ENCODE data around the gene NCAM1.

NCAM1 gene

DNA sequence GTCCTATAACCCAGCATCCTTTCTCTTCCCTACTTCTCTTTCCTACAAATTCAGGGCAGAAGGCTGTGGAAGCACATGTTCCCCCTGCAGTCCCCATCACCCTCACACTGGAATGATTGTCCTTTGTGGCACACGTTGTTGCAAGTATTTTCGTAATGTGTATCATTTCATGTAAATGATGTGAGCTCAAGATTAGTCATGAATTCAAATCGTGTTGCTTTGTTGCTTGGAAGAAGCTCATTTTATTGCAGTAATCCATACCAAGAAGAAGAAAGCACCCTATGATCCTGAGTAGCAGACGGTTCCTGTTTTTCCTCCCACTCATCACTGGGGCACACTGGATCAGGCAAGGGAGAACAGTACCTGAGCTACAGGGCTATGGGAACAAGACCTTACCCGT is 173.4 kb downstream of the NCAM1 start:
- peak; percentile 41 to 63 (median 55) for DNase-seq

DNA sequence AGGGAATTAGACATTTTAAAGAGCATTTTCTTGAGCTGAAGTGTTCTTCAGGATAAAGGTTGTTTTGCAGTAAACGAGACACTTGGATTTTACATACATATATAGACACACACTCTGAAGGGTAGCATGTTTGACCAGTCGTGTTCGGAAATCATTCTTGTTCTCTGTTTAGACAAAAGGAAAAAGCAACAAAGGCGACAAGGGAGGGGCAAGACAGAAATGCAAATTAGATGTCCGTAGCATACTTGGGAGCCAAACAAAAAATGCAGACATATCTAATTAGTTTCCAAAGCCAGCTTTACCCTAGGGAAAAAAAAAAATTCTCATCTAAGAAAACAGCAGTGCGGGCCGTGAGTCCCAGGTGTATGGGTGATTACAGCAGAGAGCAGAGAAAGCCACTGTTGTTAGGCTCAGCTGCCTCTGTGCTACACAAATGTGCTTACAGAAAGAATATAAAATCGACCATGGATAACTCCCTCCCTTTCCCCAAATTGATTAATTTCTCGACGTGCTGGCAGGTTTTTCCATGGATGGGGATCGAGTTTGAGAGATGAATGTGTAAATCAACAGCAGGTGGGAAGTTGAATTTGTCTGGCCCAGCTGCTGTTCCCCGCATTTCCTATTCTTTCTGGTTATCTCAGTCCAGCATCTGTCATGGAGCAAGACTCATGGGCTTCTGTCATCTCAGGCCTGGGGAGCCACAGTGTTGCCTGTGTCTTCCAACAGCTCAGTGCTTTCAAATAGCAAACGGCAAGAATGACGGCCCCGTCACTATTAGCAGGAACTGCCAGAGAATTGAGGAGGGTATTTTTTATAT is 176.7 kb downstream of the NCAM1 start:
- DNase-seq = no peak

- DNase-seq = no peak
Observed at GRCh38 chr11:113138731-113139130, 177.5 kb downstream of the NCAM1 start.

DNA sequence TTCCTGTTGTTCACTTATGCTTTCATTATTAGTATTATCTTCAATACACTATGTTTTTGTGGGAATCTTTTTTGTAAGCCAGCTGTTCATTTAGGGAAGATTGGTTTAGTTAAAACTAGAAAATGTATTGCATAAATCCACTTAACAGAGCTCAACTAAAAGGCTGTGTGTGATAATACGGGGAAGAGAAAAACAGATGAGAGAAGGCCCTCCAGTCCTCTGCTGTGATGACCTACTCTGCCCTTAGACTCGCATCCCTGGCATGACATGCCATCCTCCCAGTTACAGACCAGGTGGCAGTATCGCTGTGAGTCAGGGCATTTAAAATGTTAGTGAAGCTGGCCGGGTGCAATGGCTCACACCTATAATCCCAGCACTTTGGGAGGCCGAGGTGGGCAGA is 179.8 kb downstream of the NCAM1 start:
- DNase-seq = no peak

DNA sequence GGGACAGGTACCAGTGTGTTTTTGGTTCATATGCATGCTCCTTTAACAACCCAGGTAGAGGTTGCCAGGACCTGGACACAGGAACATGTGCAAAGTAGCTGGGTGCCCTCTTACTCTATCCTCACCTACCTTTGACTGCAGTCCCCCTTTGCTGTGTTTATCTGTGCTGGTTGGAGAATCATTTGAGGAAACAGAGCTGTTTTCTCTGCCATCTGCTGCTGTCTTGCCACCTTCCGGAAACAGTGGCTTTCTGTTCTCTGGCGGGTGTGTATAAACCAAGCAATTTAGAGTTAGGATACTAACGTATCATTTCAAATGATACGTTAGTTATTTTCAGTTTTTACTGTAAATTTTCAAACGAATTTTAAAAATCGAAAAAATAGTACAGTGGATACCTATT is 181.3 kb downstream of the NCAM1 start:
- no peak for DNase-seq

DNA sequence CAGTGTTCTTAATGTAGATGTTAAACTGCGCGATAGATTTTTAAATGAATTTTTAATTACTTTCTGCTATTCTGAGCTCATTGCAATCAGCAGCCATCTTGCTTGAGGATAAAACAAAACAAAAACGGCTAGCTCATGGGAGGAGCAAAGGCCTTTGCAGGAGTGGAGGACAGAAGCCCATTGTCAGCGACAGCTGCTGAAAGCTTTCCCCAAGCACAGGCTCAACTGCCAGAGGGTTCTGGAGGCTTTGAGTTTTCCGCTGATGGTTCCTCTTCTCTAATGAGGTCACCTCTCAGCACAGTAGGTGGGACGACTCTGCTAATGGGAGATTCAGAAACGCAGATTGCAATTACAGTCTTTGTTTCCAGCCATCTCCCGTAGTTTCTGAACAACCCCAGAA is 186.0 kb downstream of the NCAM1 start:
- no peak for DNase-seq

GRCh38 chr11:113148076-113148475 is 186.9 kb downstream of the NCAM1 start:
- no peak for DNase-seq

DNA sequence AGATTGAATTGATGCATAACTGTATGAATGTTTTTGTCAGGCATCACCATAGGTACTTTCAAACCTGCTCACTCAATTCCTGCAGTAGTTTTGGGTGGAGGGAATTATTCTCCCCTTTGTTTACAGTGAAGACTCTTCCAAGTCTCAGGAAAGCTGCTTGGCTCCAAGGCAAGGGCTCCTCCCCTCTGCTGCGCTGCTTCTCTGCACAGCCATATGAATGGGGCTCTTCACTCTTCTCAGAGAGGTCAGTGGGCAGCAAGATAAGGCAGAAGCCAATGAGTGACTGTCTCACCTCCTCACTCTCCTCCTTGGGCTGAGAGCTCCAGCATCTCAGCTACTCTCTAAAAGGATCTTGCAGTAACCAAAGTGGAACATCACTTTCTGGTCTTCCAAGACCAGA is 187.4 kb downstream of the NCAM1 start:
- no peak for DNase-seq

DNA sequence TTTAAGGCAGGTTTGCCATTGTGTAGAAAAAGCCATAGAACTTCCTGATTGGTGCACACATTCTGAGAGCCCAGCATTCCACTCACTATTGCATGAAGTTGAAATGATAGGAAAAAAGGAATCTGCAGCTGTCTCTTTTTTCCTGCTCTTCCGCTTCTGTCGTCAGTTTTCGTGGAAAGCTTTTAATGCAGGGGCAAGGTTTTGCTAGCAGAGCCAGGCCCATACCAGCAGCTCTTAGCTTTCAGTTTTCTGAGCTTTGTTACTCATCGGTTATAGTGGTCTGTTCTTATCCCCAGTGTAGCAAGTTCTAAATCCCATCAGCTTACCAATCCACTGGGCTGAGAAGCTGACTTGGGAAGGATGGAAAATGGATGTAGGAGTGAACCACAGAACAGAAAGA is 190.3 kb downstream of the NCAM1 start:
- DNase-seq = no peak

DNA sequence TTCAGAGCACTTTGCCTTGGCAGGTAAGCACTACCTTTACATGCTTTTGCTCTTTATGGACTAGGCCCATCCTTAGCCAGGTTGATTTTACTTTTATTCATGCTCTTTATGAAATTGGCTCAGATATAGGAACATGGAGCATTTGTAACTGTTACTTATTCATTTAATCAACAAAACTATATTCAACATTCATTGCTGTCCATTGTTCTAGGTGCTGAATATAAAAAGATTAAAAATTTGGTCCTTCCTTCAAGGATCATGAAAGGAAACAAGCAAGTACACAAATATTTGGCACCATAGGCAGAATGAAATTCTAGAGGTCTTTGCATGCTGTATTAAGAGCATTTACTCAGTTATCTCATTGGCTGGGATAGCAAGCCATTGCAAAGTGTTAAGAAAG is 191.3 kb downstream of the NCAM1 start:
- DNase-seq = no peak

DNA sequence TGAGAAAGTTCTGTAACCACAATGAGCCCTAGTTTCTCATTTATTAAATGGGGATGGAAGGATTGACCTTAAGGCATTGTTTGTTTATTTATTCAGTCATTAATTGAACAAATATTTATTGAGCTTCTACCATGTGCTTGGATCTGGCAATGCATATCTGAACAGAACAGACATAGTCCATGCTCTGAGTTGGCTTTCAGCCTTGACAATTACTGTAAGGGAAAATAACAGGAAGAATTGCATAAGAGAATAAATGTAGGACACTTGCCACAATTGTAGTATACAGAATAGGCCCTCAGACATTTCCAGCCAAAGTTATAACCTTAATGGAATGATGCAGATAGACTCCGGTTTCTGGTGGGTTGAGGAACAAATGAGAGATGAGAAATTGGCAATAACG is 192.6 kb downstream of the NCAM1 start:
- DNase-seq = no peak

DNA sequence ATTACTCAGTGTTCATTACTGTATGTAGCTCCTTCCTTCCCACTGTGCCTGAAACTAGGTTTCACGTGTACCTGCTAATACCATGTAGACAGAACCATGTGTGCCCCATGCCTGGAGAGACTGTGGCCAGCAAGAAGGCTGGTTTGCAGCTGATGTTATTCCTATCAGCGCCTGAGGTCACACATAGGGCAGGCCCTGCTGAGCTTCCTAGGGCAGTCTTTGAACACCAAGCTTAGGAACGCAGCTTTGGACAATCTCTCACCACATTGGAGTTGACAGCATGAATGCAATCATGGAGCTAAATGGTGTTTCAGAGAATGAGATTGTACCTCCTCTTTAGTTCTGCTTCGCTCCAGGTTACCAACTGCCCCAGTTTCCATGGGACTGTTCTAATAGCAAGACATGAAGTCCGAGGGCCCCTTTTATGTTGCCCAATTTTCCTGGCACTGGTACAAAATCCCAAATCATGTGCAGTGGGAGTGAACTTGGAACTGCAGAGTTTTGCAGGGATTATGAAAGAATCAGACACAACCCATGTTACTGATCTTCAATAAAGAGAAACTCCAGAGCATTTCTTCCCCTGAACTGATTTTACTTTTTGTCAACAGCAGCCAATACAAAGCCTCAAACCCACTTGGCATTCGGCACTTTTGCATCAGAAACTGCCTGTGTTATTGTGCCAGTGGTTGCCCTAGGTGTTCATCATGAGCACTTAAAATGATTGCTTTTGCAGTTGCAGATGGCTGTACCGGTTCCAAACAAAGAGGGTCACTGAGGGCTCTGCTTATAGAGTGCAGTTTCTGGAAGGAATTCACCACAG is 199.0 kb downstream of the NCAM1 start:
- no peak for DNase-seq

DNA sequence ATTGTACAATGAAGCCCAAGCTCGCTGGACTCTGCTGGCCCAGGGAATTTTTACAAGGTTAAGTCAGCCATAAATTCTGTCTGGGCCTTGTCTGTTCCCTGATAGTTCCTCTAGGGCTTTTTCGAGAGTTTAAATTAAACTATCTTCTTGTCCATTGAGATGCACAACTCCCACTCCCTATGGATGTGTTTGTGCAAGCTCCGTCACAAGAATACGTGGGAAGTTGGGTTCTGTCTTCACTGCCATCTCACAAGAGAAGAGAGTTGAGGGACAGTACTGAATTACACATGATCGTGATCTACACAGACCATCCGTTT is 199.5 kb downstream of the NCAM1 start:
- DNase-seq = no peak

- no peak for DNase-seq
Observed at GRCh38 chr11:113161711-113162591, 200.7 kb downstream of the NCAM1 start.

DNA sequence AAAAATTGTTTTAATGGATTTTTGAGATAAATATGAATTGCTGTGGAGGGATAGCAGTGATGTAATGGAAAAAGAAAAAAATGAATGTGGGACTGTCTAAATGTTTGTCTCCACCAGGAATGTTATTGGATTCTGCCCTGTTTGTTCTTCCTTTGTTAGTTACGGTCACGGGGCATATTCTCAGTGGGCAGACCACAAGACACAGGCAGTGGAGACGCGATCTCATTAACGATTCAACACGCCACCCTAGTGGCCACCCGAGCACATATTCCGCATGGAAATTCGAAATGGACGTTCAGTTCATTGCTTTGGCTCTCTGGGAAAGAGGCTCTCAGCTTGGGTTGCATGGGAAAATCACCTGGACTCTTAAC is 201.4 kb downstream of the NCAM1 start:
- DNase-seq = no peak

- no peak for DNase-seq
Observed at GRCh38 chr11:113163291-113164030, 202.2 kb downstream of the NCAM1 start.

- DNase-seq = no peak
Observed at GRCh38 chr11:113166280-113166679, 205.1 kb downstream of the NCAM1 start.

GRCh38 chr11:113167599-113167998 is 206.4 kb downstream of the NCAM1 start:
- no peak for DNase-seq

- DNase-seq = peak in 2 of 3 donors; percentile 37 to 40
Observed at GRCh38 chr11:113168354-113169342, 207.4 kb downstream of the NCAM1 start.

DNA sequence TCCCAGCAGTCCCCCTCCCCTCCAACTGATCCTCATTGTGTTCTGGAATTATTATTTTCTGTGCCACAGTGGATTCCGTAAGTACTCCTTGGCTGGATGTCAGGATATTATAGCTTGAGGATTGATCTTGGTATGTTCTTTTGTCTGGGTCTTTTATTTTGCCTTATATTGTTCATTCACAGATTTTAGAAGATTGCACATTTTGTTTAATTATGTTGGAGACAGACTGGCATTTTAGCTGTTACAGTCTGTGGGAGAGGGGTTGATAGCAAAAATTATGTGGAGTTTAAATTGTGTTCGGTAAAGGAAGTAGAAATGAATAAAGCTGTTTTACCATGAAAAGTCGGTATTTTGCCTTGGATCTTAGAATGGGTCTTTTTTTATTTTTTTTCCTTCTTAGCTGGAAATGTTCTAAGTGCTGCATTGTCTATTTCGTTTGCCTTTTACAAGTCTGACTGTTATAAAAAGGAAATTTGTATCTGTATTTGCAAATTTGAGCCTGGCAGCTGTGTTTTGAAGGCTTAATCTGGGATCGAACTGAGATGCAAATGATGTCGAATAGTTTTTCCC is 211.2 kb downstream of the NCAM1 start:
- DNase-seq = no peak

DNA sequence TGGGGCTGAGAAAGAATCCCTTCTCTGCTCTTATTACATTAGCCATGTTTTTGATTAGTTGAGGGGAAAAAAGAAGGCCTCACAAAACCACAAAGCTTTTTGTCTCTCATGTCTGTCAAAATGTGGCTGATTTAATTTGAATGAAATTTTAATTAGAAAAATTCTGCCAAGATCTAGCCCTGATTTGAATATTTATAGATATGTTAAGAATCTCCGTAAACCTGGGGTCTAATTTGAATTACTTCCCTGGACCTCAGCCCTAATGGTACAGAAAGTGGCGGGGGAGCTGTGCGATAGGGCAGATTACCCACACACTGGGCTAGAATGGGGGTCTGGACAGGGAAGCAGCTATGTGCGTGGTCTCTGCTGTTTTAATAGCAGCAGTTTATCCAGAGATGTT is 211.9 kb downstream of the NCAM1 start:
- DNase-seq = no peak

Data from suppressor macrophage treated with lipopolysaccharide for 1 hour (primary cell).